CD4-positive, alpha-beta T cell (primary cell): ENCODE data around the gene PRDM16. TPM values are rescaled to one million over a fixed set of nuclear protein-coding genes. Genes with fewer than 3 reads are reported as not detected.

Experiments
- ATAC-seq: fragments of 200-7000 bp; cut with Tn5 transposase; one replicate; pipeline ENCODE4 v1.10.0; 2022; ENCODE audit warnings: mild to moderate bottlenecking; ENCODE audit not compliant: poor library complexity
- CTCF ChIA-PET: fragments of 350-600 bp; sonication (Branson Sonifier 250); formaldehyde crosslinking; loops from one replicate; lab custom pipeline; 2021; ENCODE audit warnings: antibody characterized with exemption, inconsistent platforms; lab: Charles Lee
- POLR2A ChIA-PET: fragments of 350-600 bp; sonication (Branson Sonifier 250); formaldehyde crosslinking; loops from one replicate; lab custom pipeline; 2021; ENCODE audit warnings: antibody characterized with exemption, inconsistent platforms; lab: Charles Lee
- DNase-seq, 14 experiments: peaks; one replicate each; pipeline ENCODE4 v3.0.0-alpha.2; 2013 to 2020; ENCODE audit warnings: mixed read lengths in 2 of 14
- H3K27ac ChIP-seq, 2 donors: one replicate each; pipeline versions ENCODE4 v1.5.1 to v1.7.0; 2013; ENCODE audit warnings: low read length in 2 of 2, low read depth in 1 of 2, mild to moderate bottlenecking in 1 of 2
- H3K27me3 ChIP-seq, 2 experiments: 1 replicate in 1 of 2; 2 replicates in 1 of 2; pipeline versions ENCODE4 v1.6.1 to v1.7.0; 2013; ENCODE audit warnings: low read length in 2 of 2, control low read depth in 1 of 2, mild to moderate bottlenecking in 1 of 2, moderate library complexity in 1 of 2; ENCODE audit not compliant: insufficient read depth in 2 of 2, control insufficient read depth in 1 of 2
- H3K36me3 ChIP-seq: one replicate; pipeline ENCODE4 v1.6.1; 2013; ENCODE audit warnings: low read length, control low read depth; ENCODE audit not compliant: insufficient read depth
- H3K4me1 ChIP-seq: one replicate; pipeline ENCODE4 v1.6.1; 2013; ENCODE audit warnings: low read length, control low read depth; ENCODE audit not compliant: insufficient read depth
- H3K4me3 ChIP-seq: one replicate; pipeline ENCODE4 v1.5.1; 2013; ENCODE audit warnings: mild to moderate bottlenecking, low read length, moderate library complexity
- H3K9me3 ChIP-seq, 2 experiments: 1 replicate in 1 of 2; 2 replicates in 1 of 2; pipeline versions ENCODE4 v1.6.1 to v1.7.0; 2013; ENCODE audit warnings: low read length in 2 of 2, mild to moderate bottlenecking in 2 of 2, control low read depth in 1 of 2, moderate library complexity in 1 of 2; ENCODE audit not compliant: control insufficient read depth in 1 of 2, insufficient read depth in 1 of 2
- H3K27ac Mint-ChIP-seq: one replicate; pipeline ENCODE4 v1.8.0; 2020; ENCODE audit warnings: mixed read lengths
- H3K27me3 Mint-ChIP-seq: one replicate; pipeline ENCODE4 v1.8.0; 2021; ENCODE audit warnings: mixed read lengths
- H3K36me3 Mint-ChIP-seq: one replicate; pipeline ENCODE4 v1.8.0; 2021; ENCODE audit warnings: low read depth, mixed read lengths
- H3K4me1 Mint-ChIP-seq: one replicate; pipeline ENCODE4 v1.8.0; 2021; ENCODE audit warnings: low read depth, mixed read lengths
- H3K4me3 Mint-ChIP-seq: one replicate; pipeline ENCODE4 v1.8.0; 2020; ENCODE audit warnings: mild to moderate bottlenecking, mixed read lengths
- H3K9me3 Mint-ChIP-seq: one replicate; pipeline ENCODE4 v1.8.0; 2020; ENCODE audit warnings: mixed read lengths
- intact Hi-C, 2 experiments: fragments of 100-400 bp; cut with DNase I in 1 of 2; cut with micrococcal nuclease in 1 of 2; formaldehyde crosslinking; loops; one replicate each; pipeline versions ENCODE4 v1.15.1 to v1.9.0; 2023 to 2025; cut with DNase I, micrococcal nuclease
- total RNA-seq, 174 experiments: library from RNA in 2 of 174; stranded (reverse) in 2 of 174; gene quantifications; one replicate each; pipeline ENCODE4 v1.2.3 and lab custom pipeline; 2021 to 2026
- TF ChIP-seq, protein P1 (sequence below): fragments of 200-600 bp; IDR thresholded peaks from one replicate; pipeline ENCODE4 v1.8.0; 2022; ENCODE audit warnings: antibody characterized with exemption, mild to moderate bottlenecking

Gene PRDM16
- total RNA-seq, 2 experiments from 2014 or later = not detected

- Histone ChIP-seq H3K27me3 (no peaks in the 10 kb centered on the region), H3K9me3 (peaks cover 0 to 9% of the 10 kb centered on the region in 2 experiments), H3K4me3 (no peak overlapping the region), H3K36me3 (no peaks in the 10 kb centered on the region), H3K27ac (no peak overlapping the region), H3K4me1 (no peaks in the 10 kb centered on the region)
- Mint-ChIP-seq H3K4me3 (no peak overlapping the region), H3K27me3 (peaks cover 3% of the 10 kb centered on the region), H3K36me3 (no peaks in the 10 kb centered on the region), H3K9me3 (no peaks in the 10 kb centered on the region), H3K4me1 (no peaks in the 10 kb centered on the region), H3K27ac (no peak overlapping the region)
- CTCF ChIA-PET = no interaction called here
- POLR2A ChIA-PET = no interaction called here
- ATAC-seq (no peak), DNase-seq (no peak)
- intact Hi-C loops = no loop called here
- TF ChIP-seq, protein P1, sequence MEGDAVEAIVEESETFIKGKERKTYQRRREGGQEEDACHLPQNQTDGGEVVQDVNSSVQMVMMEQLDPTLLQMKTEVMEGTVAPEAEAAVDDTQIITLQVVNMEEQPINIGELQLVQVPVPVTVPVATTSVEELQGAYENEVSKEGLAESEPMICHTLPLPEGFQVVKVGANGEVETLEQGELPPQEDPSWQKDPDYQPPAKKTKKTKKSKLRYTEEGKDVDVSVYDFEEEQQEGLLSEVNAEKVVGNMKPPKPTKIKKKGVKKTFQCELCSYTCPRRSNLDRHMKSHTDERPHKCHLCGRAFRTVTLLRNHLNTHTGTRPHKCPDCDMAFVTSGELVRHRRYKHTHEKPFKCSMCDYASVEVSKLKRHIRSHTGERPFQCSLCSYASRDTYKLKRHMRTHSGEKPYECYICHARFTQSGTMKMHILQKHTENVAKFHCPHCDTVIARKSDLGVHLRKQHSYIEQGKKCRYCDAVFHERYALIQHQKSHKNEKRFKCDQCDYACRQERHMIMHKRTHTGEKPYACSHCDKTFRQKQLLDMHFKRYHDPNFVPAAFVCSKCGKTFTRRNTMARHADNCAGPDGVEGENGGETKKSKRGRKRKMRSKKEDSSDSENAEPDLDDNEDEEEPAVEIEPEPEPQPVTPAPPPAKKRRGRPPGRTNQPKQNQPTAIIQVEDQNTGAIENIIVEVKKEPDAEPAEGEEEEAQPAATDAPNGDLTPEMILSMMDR = no peak
These were observed 291.7 kb downstream of the PRDM16 start for GRCh38 chr1:3360646-3361257.

DNA sequence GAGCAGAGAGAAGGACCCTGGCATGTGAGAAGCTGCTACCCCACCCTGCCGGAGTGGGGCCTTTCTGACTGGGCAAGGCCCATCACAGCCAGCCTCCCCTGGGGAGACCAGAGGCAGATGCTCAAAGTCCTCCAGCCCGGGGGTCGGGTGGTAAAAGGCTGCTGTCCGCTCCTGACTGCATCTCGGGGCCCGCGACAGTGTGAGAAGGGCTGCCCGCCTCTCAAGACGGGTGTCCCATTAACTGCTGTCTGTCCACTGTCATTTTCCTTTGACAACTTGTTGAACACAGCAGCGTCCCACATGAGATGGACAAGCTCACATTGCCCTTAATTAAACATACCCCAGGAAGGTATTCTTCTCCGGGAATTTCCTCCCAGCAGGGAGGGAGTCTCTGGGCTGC, 294.0 kb downstream of the PRDM16 start:
- H3K4me1 Mint-ChIP-seq = no peaks in the 10 kb centered on the region
- H3K36me3 ChIP-seq = no peaks in the 10 kb centered on the region
- ChIA-PET CTCF (no interaction called here), POLR2A (no interaction called here)
- H3K4me3 ChIP-seq = no peak overlapping the region
- no peak for DNase-seq
- no peak overlapping the region for H3K27ac ChIP-seq
- no peaks in the 10 kb centered on the region for H3K9me3 Mint-ChIP-seq
- no peak for ATAC-seq
- intact Hi-C loops = no loop called here
- TF ChIP-seq, protein P1 = no peak
- no peak overlapping the region for H3K27ac Mint-ChIP-seq
- no peak overlapping the region for H3K4me3 Mint-ChIP-seq
- H3K9me3 ChIP-seq = peaks cover 0 to 9% of the 10 kb centered on the region in 2 experiments
- no peaks in the 10 kb centered on the region for H3K4me1 ChIP-seq
- H3K36me3 Mint-ChIP-seq = no peaks in the 10 kb centered on the region
- no peaks in the 10 kb centered on the region for H3K27me3 ChIP-seq
- H3K27me3 Mint-ChIP-seq = peaks cover 3% of the 10 kb centered on the region

DNA sequence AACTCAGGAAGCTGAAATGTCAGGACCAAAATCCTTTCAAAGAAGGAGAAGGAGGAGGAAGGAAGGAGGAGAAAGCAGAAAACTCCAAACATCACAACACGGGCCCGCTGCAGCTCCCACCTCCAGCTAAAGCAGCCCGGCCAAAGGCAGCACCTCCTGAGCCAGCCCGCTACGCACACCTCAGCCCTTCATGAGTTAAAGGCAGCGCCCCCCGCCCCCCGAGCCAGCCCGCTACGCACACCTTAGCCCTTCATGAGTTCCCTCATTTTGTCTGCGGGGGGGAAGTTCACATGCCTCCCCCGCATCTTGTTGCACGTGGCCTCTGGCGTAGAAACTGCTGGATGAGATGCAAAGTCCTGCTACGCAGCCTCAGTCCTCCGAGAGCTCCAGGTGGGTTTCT, 294.8 kb downstream of the PRDM16 start:
- Histone ChIP-seq H3K4me3 (no peak overlapping the region), H3K27ac (no peak overlapping the region), H3K27me3 (no peaks in the 10 kb centered on the region), H3K4me1 (no peaks in the 10 kb centered on the region), H3K36me3 (no peaks in the 10 kb centered on the region), H3K9me3 (peaks cover 0 to 3% of the 10 kb centered on the region in 2 experiments)
- Mint-ChIP-seq H3K27ac (no peak overlapping the region), H3K9me3 (no peaks in the 10 kb centered on the region), H3K36me3 (no peaks in the 10 kb centered on the region), H3K4me1 (no peaks in the 10 kb centered on the region), H3K4me3 (no peak overlapping the region), H3K27me3 (peaks cover 3% of the 10 kb centered on the region)
- no peak for DNase-seq
- TF ChIP-seq, protein P1 = no peak
- CTCF ChIA-PET = no interaction called here
- ATAC-seq = no peak
- intact Hi-C loops = no loop called here
- POLR2A ChIA-PET = no interaction called here
